ENCODE results near the gene FPGS. TPM values are rescaled to one million over a fixed set of nuclear protein-coding genes. Genes with fewer than 3 reads are reported as not detected.

FPGS gene
- polyA plus RNA-seq, 3 donors = 21.3 to 28.5 (median 25.2) TPM

- no peak overlapping the region for H3K4me2 ChIP-seq (replicated peaks; ENCODE audit: extremely low read depth, low read length, poor library complexity, severe bottlenecking)
Observed at GRCh38 chr9:127796852-127797370, 5.8 kb upstream of the FPGS start.

More at GRCh38 chr9:127796852-127797370, 5.8 kb upstream of the FPGS start:
- H3K27ac Mint-ChIP-seq = peak overlapping the region in 1 of 7 donors; percentile 84
- DNase-seq = no peak
- no peak overlapping the region for H3K4me3 ChIP-seq (replicated peaks in 1 of 3; ENCODE audit: low read depth in 2 of 3, low read length in 3 of 3)
- no peak overlapping the region for H3K9ac ChIP-seq (ENCODE audit: insufficient read depth, low read length, poor library complexity, severe bottlenecking)
- H3K4me1 ChIP-seq (ENCODE audit: control insufficient read depth in 1 of 2, insufficient read depth in 2 of 2, low read length in 2 of 2) = peaks cover 22 to 24% of the 10 kb centered on the region in 2 donors
- H3K27me3 Mint-ChIP-seq (ENCODE audit: low read depth in 3 of 3) = peaks cover 14 to 20% (median 18%) of the 10 kb centered on the region in 3 donors
- peaks cover 14 to 16% of the 10 kb centered on the region in 2 donors for H3K36me3 ChIP-seq (replicated peaks in 1 of 2; ENCODE audit: control insufficient read depth in 1 of 2, insufficient read depth in 2 of 2, low read length in 2 of 2)
- H3K36me3 Mint-ChIP-seq = peaks cover 12 to 14% of the 10 kb centered on the region in 2 donors
- H2AFZ ChIP-seq (ENCODE audit: insufficient read depth, low read depth, low read length, poor library complexity, severe bottlenecking) = no peak overlapping the region
- WGBS (ENCODE audit: insufficient coverage) = 0% methylated on average over 3 of the region's 11 CpGs
- peaks cover 30% of the 10 kb centered on the region for H3K4me1 Mint-ChIP-seq
- H4K20me1 ChIP-seq (ENCODE audit: insufficient read depth, low read length) = peaks cover 45% of the 10 kb centered on the region
- peak overlapping the region in 1 of 2 donors; percentile 58 for H3K4me3 Mint-ChIP-seq
- TF ChIP-seq CTCF (IDR thresholded peaks at IDR 0.05) = no peak
- peaks cover 3% of the 10 kb centered on the region for H3K79me2 ChIP-seq (ENCODE audit: insufficient read depth, low read length)
- H3K27ac ChIP-seq (ENCODE audit: low read depth in 1 of 2, low read length in 2 of 2) = no peak overlapping the region
- H3K9me3 Mint-ChIP-seq = peaks cover 0 to 2% (median 0%) of the 10 kb centered on the region in 7 donors
- H3K27me3 ChIP-seq (ENCODE audit: control insufficient read depth in 2 of 2, insufficient read depth in 2 of 2, low read length in 2 of 2) = no peaks in the 10 kb centered on the region
- intact Hi-C loops (cut with micrococcal nuclease) = loop anchor here (5.0 kb wide), 1 partner anchor 35 kb away; no protein-coding TSS in a partner anchor
- H3K9me3 ChIP-seq (replicated peaks in 1 of 2; ENCODE audit: control insufficient read depth in 1 of 2, insufficient read depth in 1 of 2, low read length in 2 of 2) = no peaks in the 10 kb centered on the region

Data from CD14-positive monocyte (primary cell).